Uterus (tissue), 4 donors: ENCODE data around the gene CD320. TPM values are rescaled to one million over a fixed set of nuclear protein-coding genes. Genes with fewer than 3 reads are reported as not detected.
"Not testable (repeated sequence)": the region's sequence is repeated elsewhere in the genome, so short reads cannot be mapped to it uniquely, and the experiment has no call there.

Experiments
- DNase-seq, 2 donors: peaks; one replicate each; pipeline ENCODE4 v3.0.0-alpha.2; 2019 to 2020
- H3K27ac ChIP-seq, 2 donors: fragments of 200-600 bp; sonication (generic); 1 replicate in 1 of 2; 2 replicates in 1 of 2; pipeline ENCODE4 v1.5.1; 2016 to 2018
- H3K27me3 ChIP-seq, 2 donors: fragments of 200-600 bp; sonication (generic); one replicate each; pipeline ENCODE4 v1.5.1; 2018 to 2019; ENCODE audit warnings: control low read depth in 1 of 2
- H3K36me3 ChIP-seq, 2 donors: fragments of 200-600 bp; sonication (generic); one replicate each; pipeline ENCODE4 v1.5.1; 2019; ENCODE audit warnings: control low read depth in 1 of 2
- H3K4me1 ChIP-seq, 2 donors: fragments of 200-600 bp; sonication (generic); one replicate each; pipeline ENCODE4 v1.5.1; 2018 to 2019; ENCODE audit warnings: control low read depth in 1 of 2
- H3K4me3 ChIP-seq, 2 donors: fragments of 200-600 bp; sonication (generic); 1 replicate in 1 of 2; 2 replicates in 1 of 2; pipeline ENCODE4 v1.5.1; 2018 to 2019; ENCODE audit warnings: mild to moderate bottlenecking in 1 of 2
- H3K9me3 ChIP-seq, 2 donors: fragments of 200-600 bp; sonication (generic); one replicate each; pipeline ENCODE4 v1.5.1; 2019; ENCODE audit warnings: control low read depth in 1 of 2
- CTCF ChIP-seq, 4 experiments: fragments of 200-600 bp in 2 of 4; fragments of 450-650 bp in 2 of 4; sonication (generic) in 2 of 4; IDR thresholded peaks; one replicate each; pipeline ENCODE4 v1.5.1; 2016 to 2019; ENCODE audit warnings: antibody characterized with exemption in 4 of 4, mild to moderate bottlenecking in 2 of 4, moderate library complexity in 1 of 4
- POLR2A ChIP-seq, 2 donors: fragments of 450-650 bp; IDR thresholded peaks; one replicate each; pipeline ENCODE4 v1.6.1; 2016; ENCODE audit warnings: antibody characterized with exemption in 2 of 2, mild to moderate bottlenecking in 1 of 2, moderate library complexity in 1 of 2
- intact Hi-C: fragments of 100-400 bp; cut with DNase I; formaldehyde crosslinking; loops from one replicate; pipeline ENCODE4 v1.15.1; 2023; ENCODE audit warnings: low total_unique reads
- total RNA-seq, 4 donors: library from RNA; depleted of rRNA in 3 of 4; stranded (reverse); fragments of >200 nt in 3 of 4; gene quantifications; one replicate each; pipeline versions ENCODE4 v1.1.0 to v1.2.4, GENCODE V29; 2014 to 2023
- donor health status: DM: yes; HTN: yes; CAD: no.

Gene CD320
- total RNA-seq, 4 donors from 2014 or later = 15.0 to 72.0 (median 26.2) TPM

DNA sequence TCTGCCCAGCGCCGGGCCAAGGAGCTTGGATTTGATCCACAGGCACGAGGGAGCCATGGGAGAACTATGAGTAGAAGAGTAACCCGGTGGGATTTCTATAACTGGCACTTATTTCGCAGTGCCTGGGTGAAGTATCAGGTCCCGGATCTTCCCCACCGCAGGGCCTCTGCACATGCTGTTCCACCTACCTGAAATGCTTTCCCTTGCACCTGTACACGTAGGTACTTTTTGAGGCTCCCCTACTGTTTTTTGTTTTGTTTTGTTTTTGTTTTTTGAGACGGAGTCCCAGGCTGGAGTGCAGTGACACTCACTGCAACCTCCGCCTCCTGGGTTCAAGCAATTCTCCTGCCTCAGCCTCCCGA is 35.3 kb upstream of the CD320 start:
- Histone ChIP-seq H3K27ac (no peak overlapping the region), H3K4me1 (no peaks in the 10 kb centered on the region), H3K9me3 (no peaks in the 10 kb centered on the region), H3K36me3 (no peaks in the 10 kb centered on the region), H3K4me3 (peak overlapping the region in 1 of 2 donors; percentile 39), H3K27me3 (peaks cover 0 to 9% of the 10 kb centered on the region in 2 donors)
- TF ChIP-seq POLR2A (IDR thresholded peaks at IDR 0.05) (no peak), CTCF (IDR thresholded peaks at IDR 0.05) (no peak)
- intact Hi-C loops = no loop called here
- no peak for DNase-seq

- no peaks in the 10 kb centered on the region for H3K36me3 ChIP-seq
- H3K27me3 ChIP-seq = peaks cover 0 to 9% of the 10 kb centered on the region in 2 donors
- DNase-seq = peak; percentile 84 to 89
- H3K4me3 ChIP-seq = peak within 1 kb of the TSS; percentile 31 to 39
- H3K9me3 ChIP-seq = no peaks in the 10 kb centered on the region
- intact Hi-C loops = no loop called here
- peak in 2 of 4 experiments; percentile 12 to 20 for TF ChIP-seq CTCF (IDR thresholded peaks at IDR 0.05)
- TF ChIP-seq POLR2A (IDR thresholded peaks at IDR 0.05) = peak; percentile 82 to 84
- H3K27ac ChIP-seq = peak within 1 kb of the TSS; percentile 75 to 83
- H3K4me1 ChIP-seq = no peaks in the 10 kb centered on the region
Measured at GRCh38 chr19:8342684-8343482, 34.7 kb upstream of the CD320 start, which contains the start of gene KANK3. TSS of gene KANK3 (minus strand) at chr19:8343262. CDS start at chr19:8337828, 5,434 bp downstream.

DNA sequence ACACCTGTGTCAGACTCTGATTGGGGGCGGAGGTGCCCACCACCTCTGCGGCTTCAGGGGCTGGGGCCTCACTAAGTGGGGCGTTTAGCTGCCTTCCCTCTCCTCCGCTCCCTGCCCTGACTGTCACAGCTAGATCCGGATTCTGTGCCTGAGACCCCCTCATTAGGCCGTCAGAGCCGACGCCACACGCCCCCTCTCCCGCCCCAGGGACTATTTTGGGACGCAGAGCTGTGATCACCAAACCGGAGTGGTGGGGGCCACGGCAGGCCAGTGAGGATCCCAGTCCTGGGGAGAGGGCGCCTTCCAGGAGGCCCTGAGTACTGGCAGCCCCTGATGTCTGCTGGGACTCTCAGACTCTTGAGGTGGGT is 34.1 kb upstream of the CD320 start:
- Histone ChIP-seq H3K4me3 (peak overlapping the region; percentile 31 to 39), H3K27me3 (peaks cover 0 to 9% of the 10 kb centered on the region in 2 donors), H3K27ac (peak overlapping the region; percentile 75 to 83), H3K36me3 (no peaks in the 10 kb centered on the region), H3K9me3 (no peaks in the 10 kb centered on the region), H3K4me1 (no peaks in the 10 kb centered on the region)
- TF ChIP-seq CTCF (IDR thresholded peaks at IDR 0.05) = no peak
- TF ChIP-seq POLR2A (IDR thresholded peaks at IDR 0.05) = no peak
- intact Hi-C loops = no loop called here
- no peak for DNase-seq

- H3K4me3 ChIP-seq, H3K27me3 ChIP-seq, H3K9me3 ChIP-seq, DNase-seq, intact Hi-C loops, H3K4me1 ChIP-seq, H3K36me3 ChIP-seq: not testable (repeated sequence)
- H3K27ac ChIP-seq = peak overlapping the region; percentile 75 to 83
Measured at GRCh38 chr19:8341504-8341903, 33.3 kb upstream of the CD320 start.

DNA sequence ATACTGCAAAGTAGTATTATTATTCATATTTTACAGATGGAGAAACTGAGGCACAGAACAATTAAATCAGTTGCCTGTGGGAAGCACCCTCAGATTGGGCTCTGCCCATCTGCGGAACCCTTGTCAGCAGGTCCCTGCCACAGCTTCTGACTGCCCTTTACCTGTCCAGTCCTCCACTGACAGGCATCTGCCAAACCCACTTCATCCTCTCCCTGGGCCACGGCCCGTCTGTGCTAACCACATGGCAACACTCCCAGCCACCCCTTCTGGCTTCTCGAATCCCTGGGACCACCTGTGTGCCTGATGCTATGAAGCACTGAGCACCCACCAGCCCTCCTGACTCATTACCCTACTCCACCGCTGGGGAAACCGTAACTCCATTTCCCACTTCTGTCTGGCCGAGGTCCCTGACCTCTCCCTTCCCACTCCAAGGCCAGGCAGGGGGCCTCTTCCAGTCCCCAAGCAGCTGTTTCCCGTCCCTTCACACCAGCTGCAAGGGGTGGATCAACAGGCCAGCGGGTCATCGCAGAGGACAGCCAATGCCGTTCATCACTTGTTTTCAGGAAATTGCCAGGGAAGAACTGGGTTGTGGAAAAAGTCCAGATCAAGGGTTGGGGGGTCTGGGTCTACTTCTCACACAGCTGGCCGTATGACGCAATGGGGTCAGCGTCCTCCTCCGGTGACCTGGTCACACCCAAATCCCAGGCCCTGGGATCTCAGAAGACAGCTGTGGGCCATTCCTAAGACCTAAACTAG is 32.4 kb upstream of the CD320 start:
- DNase-seq = peak; percentile 59 to 82
- H3K4me3 ChIP-seq = no peak overlapping the region
- peak in 1 of 4 experiments; percentile 33 for TF ChIP-seq CTCF (IDR thresholded peaks at IDR 0.05)
- TF ChIP-seq POLR2A (IDR thresholded peaks at IDR 0.05) = no peak
- intact Hi-C loops = no loop called here
- H3K4me1 ChIP-seq = peaks cover 0 to under 1% of the 10 kb centered on the region in 2 donors
- H3K27ac ChIP-seq = peak overlapping the region in 1 of 2 donors; percentile 83
- H3K36me3 ChIP-seq = no peaks in the 10 kb centered on the region
- no peaks in the 10 kb centered on the region for H3K9me3 ChIP-seq
- peaks cover 0 to 9% of the 10 kb centered on the region in 2 donors for H3K27me3 ChIP-seq
